H1 (cell line): ENCODE results near the gene LRRIQ3. TPM values are rescaled to one million over a fixed set of nuclear protein-coding genes. Genes with fewer than 3 reads are reported as not detected.
"Not testable (repeated sequence)": the region's sequence is repeated elsewhere in the genome, so short reads cannot be mapped to it uniquely, and the experiment has no call there.

Experiments
- CTCF ChIA-PET: fragments of 300-600 bp; sonication (Branson Sonifier 250); formaldehyde crosslinking; loops from one replicate; lab custom pipeline; 2021; ENCODE audit not compliant: partially characterized antibody; lab: Charles Lee
- POLR2A ChIA-PET: fragments of 300-600 bp; sonication (Branson Sonifier 250); formaldehyde crosslinking; loops from one replicate; lab custom pipeline; 2021; ENCODE audit warnings: inconsistent platforms; ENCODE audit not compliant: partially characterized antibody; lab: Charles Lee
- DNase-seq, 2 experiments: peaks; one replicate each; pipeline versions ENCODE4 v3.0.0 to v3.0.0-alpha.2; 2010 to 2022; ENCODE audit warnings: low spot score in 2 of 2, low read depth in 1 of 2, mixed read lengths in 1 of 2
- FAIRE-seq: peaks from 2 replicates; lab custom pipeline; 2011; peaks lifted over from hg19 to GRCh38; lab: Jason Lieb, UNC
- H2AFZ ChIP-seq: 2 replicates; pipeline ENCODE4 v1.8.1; 2012; ENCODE audit warnings: low read length, inconsistent platforms
- H2AK5ac ChIP-seq: 2 replicates; pipeline ENCODE4 v1.6.1; 2013; ENCODE audit warnings: low read depth, low read length
- H2BK120ac ChIP-seq: replicated peaks from 2 replicates; pipeline ENCODE3; 2013; ENCODE audit warnings: low read depth, low read length, inconsistent platforms
- H2BK12ac ChIP-seq: 2 replicates; pipeline ENCODE4 v1.6.1; 2013; ENCODE audit warnings: low read depth, low read length
- H2BK15ac ChIP-seq: 2 replicates; pipeline ENCODE4 v1.6.1; 2013; ENCODE audit warnings: low read length
- H2BK20ac ChIP-seq: 2 replicates; pipeline ENCODE4 v1.6.1; 2013; ENCODE audit warnings: low read length
- H2BK5ac ChIP-seq: 2 replicates; pipeline ENCODE4 v1.6.1; 2013; ENCODE audit warnings: low read depth, low read length
- H3K14ac ChIP-seq: 2 replicates; pipeline ENCODE4 v1.6.1; 2013; ENCODE audit warnings: inconsistent platforms; ENCODE audit not compliant: insufficient read length
- H3K18ac ChIP-seq: 2 replicates; pipeline ENCODE4 v1.6.1; 2013; ENCODE audit warnings: low read length; ENCODE audit errors: extremely low read depth
- H3K23ac ChIP-seq: 2 replicates; pipeline ENCODE4 v1.6.1; 2013; ENCODE audit warnings: inconsistent platforms; ENCODE audit not compliant: insufficient read length
- H3K23me2 ChIP-seq: 2 replicates; pipeline ENCODE4 v1.6.1; 2013; ENCODE audit warnings: low read depth, low read length
- H3K27ac ChIP-seq: 2 replicates; pipeline ENCODE4 v1.6.1; 2011; ENCODE audit warnings: low read depth, low read length, inconsistent platforms
- H3K27me3 ChIP-seq, 4 experiments: replicated peaks in 1 of 4; 1 replicate in 1 of 4; 2 replicates in 3 of 4; pipeline versions ENCODE4 v1.6.1 to v1.8.1; 2011 to 2013; ENCODE audit warnings: low read length in 3 of 4, mild to moderate bottlenecking in 3 of 4, inconsistent platforms in 2 of 4, mixed read lengths in 2 of 4, moderate library complexity in 1 of 4; ENCODE audit not compliant: control insufficient read depth in 3 of 4, insufficient read depth in 3 of 4; ENCODE audit errors: extremely low read depth in 1 of 4
- H3K36me3 ChIP-seq, 4 experiments: 2 replicates each; pipeline versions ENCODE4 v1.6.1 to v1.8.1; 2011 to 2013; ENCODE audit warnings: mild to moderate bottlenecking in 4 of 4, low read length in 3 of 4, moderate library complexity in 2 of 4, control low read depth in 1 of 4, inconsistent platforms in 1 of 4; ENCODE audit not compliant: insufficient read depth in 4 of 4, control insufficient read depth in 2 of 4
- H3K4ac ChIP-seq: replicated peaks from 2 replicates; pipeline ENCODE3; 2013; ENCODE audit warnings: low read length, low read depth, mixed read lengths, inconsistent platforms; ENCODE audit not compliant: insufficient read length
- H3K4me1 ChIP-seq, 4 experiments: replicated peaks in 1 of 4; 1 replicate in 1 of 4; 2 replicates in 3 of 4; pipeline versions ENCODE4 v1.6.1 to v1.8.1; 2011 to 2013; ENCODE audit warnings: low read length in 3 of 4, inconsistent platforms in 2 of 4, mixed read lengths in 1 of 4; ENCODE audit not compliant: insufficient read depth in 4 of 4, control insufficient read depth in 3 of 4
- H3K4me2 ChIP-seq, 2 experiments: 2 replicates each; pipeline versions ENCODE4 v1.6.1 to v1.8.1; 2011 to 2013; ENCODE audit warnings: low read depth in 2 of 2, low read length in 2 of 2, control low read depth in 1 of 2, inconsistent platforms in 1 of 2, mild to moderate bottlenecking in 1 of 2; ENCODE audit not compliant: insufficient read depth in 1 of 2
- H3K4me3 ChIP-seq, 4 experiments: fragments of 200-600, 300-600 bp in 1 of 4; sonication (generic), shearing (Covaris generic), sonication (Bioruptor Twin) in 1 of 4; 2 replicates each; pipeline versions ENCODE4 v1.5.1 to v1.8.1; 2011 to 2016; ENCODE audit warnings: low read length in 4 of 4, low read depth in 3 of 4, control low read depth in 2 of 4, inconsistent platforms in 2 of 4, mild to moderate bottlenecking in 2 of 4, mixed read lengths in 1 of 4, moderate library complexity in 1 of 4; ENCODE audit not compliant: insufficient read depth in 2 of 4; ENCODE audit errors: extremely low read depth in 1 of 4
- H3K56ac ChIP-seq: replicated peaks from 2 replicates; pipeline ENCODE3; 2013; ENCODE audit warnings: low read depth, mild to moderate bottlenecking, mixed read lengths, low read length, inconsistent platforms; ENCODE audit not compliant: insufficient read length
- H3K79me1 ChIP-seq: 2 replicates; pipeline ENCODE4 v1.6.1; 2013; ENCODE audit warnings: low read depth, low read length, control low read depth
- H3K79me2 ChIP-seq, 2 experiments: 2 replicates each; pipeline versions ENCODE4 v1.6.1 to v1.8.1; 2012 to 2013; ENCODE audit warnings: low read length in 2 of 2, mild to moderate bottlenecking in 2 of 2, inconsistent platforms in 1 of 2; ENCODE audit not compliant: insufficient read depth in 2 of 2, control insufficient read depth in 1 of 2
- H3K9ac ChIP-seq, 4 experiments: replicated peaks in 1 of 4; 1 replicate in 1 of 4; 2 replicates in 3 of 4; pipeline versions ENCODE4 v1.6.1 to v1.8.1; 2011 to 2013; ENCODE audit warnings: low read depth in 3 of 4, low read length in 3 of 4, control low read depth in 2 of 4, mild to moderate bottlenecking in 2 of 4, moderate library complexity in 2 of 4, inconsistent platforms in 1 of 4; ENCODE audit errors: extremely low read depth in 1 of 4
- H3K9me3 ChIP-seq, 2 experiments: 2 replicates each; pipeline versions ENCODE4 v1.6.1 to v1.8.1; 2012 to 2013; ENCODE audit warnings: mild to moderate bottlenecking in 2 of 2, moderate library complexity in 2 of 2, control low read depth in 1 of 2, inconsistent platforms in 1 of 2, low read depth in 1 of 2, low read length in 1 of 2, mixed read lengths in 1 of 2; ENCODE audit not compliant: insufficient read depth in 2 of 2
- H4K20me1 ChIP-seq, 2 experiments: replicated peaks in 1 of 2; 2 replicates each; pipeline versions ENCODE3 to v1.8.1; 2011 to 2013; ENCODE audit warnings: inconsistent platforms in 2 of 2, low read length in 2 of 2, mild to moderate bottlenecking in 1 of 2; ENCODE audit not compliant: insufficient read depth in 2 of 2, control insufficient read depth in 1 of 2
- H4K5ac ChIP-seq: 2 replicates; pipeline ENCODE4 v1.6.1; 2013; ENCODE audit warnings: low read length, low read depth, mixed read lengths, inconsistent platforms; ENCODE audit not compliant: insufficient read length
- H4K8ac ChIP-seq: 2 replicates; pipeline ENCODE4 v1.8.0; 2013; ENCODE audit warnings: mild to moderate bottlenecking, moderate library complexity, low read length, inconsistent platforms; ENCODE audit not compliant: insufficient read depth; ENCODE audit errors: extremely low read depth
- H4K91ac ChIP-seq: replicated peaks from 2 replicates; pipeline ENCODE3; 2013; ENCODE audit warnings: low read length, mixed read lengths, inconsistent platforms; ENCODE audit not compliant: insufficient read length
- RFX5 ChIP-seq: IDR thresholded peaks from 2 replicates; pipeline ENCODE4 v1.6.1; 2011; ENCODE audit warnings: low read depth, low read length, improper control_type of control experiment, borderline replicate concordance
- ZNF274 ChIP-seq: IDR thresholded peaks from 2 replicates; pipeline ENCODE4 v1.7.0; 2012; ENCODE audit warnings: low read length, borderline replicate concordance; ENCODE audit errors: extremely low read depth
- WGBS, 2 experiments: shearing (Covaris generic) in 1 of 2; methylation state at CpG; one replicate each; pipeline versions ENCODE4 v1.1.6 to v1.1.7; 2013 to 2015; ENCODE audit warnings: low lambda C conversion rate in 2 of 2, mixed read lengths in 2 of 2, inconsistent platforms in 1 of 2, low coverage in 1 of 2, missing lambda C conversion rate in 1 of 2; ENCODE audit not compliant: insufficient replicate concordance in 2 of 2, insufficient coverage in 1 of 2, insufficient read length in 1 of 2; ENCODE audit errors: extremely low coverage in 1 of 2, missing lambda C conversion rate in 1 of 2; 5-methylcytosine and 5-hydroxymethylcytosine counted together
- polyA plus RNA-seq, 7 experiments: library from polyadenylated mRNA; depleted of rRNA in 3 of 7; stranded (reverse) in 5 of 7; unstranded in 2 of 7; fragments of >200 nt in 5 of 7; fragments of 200-250 nt in 2 of 7; gene quantifications; 1 replicate in 5 of 7; 2 replicates in 1 of 7; 4 replicates in 1 of 7; pipeline versions ENCODE4 v1.2.1 to v1.2.3, GENCODE V29; 2011 to 2013; ENCODE audit warnings: missing spikeins in 2 of 7, mixed read lengths in 2 of 7
- total RNA-seq: library from RNA; stranded (reverse); fragmentation: NEBNext Ultra II Directional; extraction: Animal tissue kit (Norgen Biotek cat#: 25700); gene quantifications from 2 replicates; pipeline ENCODE4 v1.2.1, GENCODE V29; 2021
- TF ChIP-seq, protein P1 (sequence below): IDR thresholded peaks from 2 replicates; pipeline ENCODE4 v1.6.1; 2012; ENCODE audit warnings: low read length, inconsistent platforms

Gene LRRIQ3
- total and polyA plus RNA-seq, 2 of the 8 experiments (the other 6 are each of a cell fraction or from before 2014, with no cell fraction given), result 0.08 to 0.19 TPM

DNA sequence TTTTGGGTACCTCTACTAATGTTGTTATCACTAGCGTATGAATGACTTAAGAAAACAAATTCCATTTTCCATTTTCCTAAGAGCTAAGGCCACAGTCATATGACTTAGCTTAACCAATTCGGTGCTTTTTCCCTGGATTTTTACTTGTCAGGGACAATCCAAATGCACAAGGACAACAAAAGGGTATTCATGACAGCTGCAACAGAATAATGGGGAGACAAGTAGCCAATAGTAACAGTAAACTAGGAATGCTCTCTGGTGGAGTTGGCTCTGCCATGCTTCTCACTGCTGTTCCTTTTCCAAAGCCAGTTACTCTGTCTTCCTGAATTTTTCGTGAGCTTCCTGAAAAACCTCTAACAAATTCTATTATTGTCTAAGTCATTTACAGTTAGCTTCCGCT lies 52.9 kb downstream of the LRRIQ3 start (continued):
- TF ChIP-seq, protein P1, sequence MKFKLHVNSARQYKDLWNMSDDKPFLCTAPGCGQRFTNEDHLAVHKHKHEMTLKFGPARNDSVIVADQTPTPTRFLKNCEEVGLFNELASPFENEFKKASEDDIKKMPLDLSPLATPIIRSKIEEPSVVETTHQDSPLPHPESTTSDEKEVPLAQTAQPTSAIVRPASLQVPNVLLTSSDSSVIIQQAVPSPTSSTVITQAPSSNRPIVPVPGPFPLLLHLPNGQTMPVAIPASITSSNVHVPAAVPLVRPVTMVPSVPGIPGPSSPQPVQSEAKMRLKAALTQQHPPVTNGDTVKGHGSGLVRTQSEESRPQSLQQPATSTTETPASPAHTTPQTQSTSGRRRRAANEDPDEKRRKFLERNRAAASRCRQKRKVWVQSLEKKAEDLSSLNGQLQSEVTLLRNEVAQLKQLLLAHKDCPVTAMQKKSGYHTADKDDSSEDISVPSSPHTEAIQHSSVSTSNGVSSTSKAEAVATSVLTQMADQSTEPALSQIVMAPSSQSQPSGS, result no peak
- TF ChIP-seq RFX5 (no peak), ZNF274 (no peak)

GRCh38 chr1:74117370-74117769 lies 80.6 kb downstream of the LRRIQ3 start:
- H3K18ac ChIP-seq, H4K5ac ChIP-seq, H3K9ac ChIP-seq, H4K8ac ChIP-seq, H4K20me1 ChIP-seq, H4K91ac ChIP-seq, H3K79me1 ChIP-seq, H3K4me2 ChIP-seq, H2AFZ ChIP-seq, H2BK15ac ChIP-seq, H3K27ac ChIP-seq, H3K9me3 ChIP-seq, H3K4me3 ChIP-seq, H3K79me2 ChIP-seq, H3K14ac ChIP-seq, H2BK12ac ChIP-seq, H3K4me1 ChIP-seq, H3K4ac ChIP-seq, H3K23me2 ChIP-seq, CTCF ChIA-PET, H3K36me3 ChIP-seq, H3K27me3 ChIP-seq, H2BK5ac ChIP-seq, H2BK120ac ChIP-seq, H2AK5ac ChIP-seq, H2BK20ac ChIP-seq, H3K56ac ChIP-seq, POLR2A ChIA-PET, FAIRE-seq, H3K23ac ChIP-seq, DNase-seq: not testable (repeated sequence)
- 98% methylated on average over 4 of the region's 4 CpGs; no CpG with 5 or more reads in 1 of the 2 experiments for WGBS, 2 experiments
